Adrenal gland (tissue), 5 donors: ENCODE measurements around the gene MEIOSIN.

Experiments used
- CTCF ChIP-seq, 6 experiments: fragments of 450-650 bp in 4 of 6; fragments of 200-600 bp in 2 of 6; sonication (generic) in 1 of 6; IDR thresholded peaks; 1 replicate in 5 of 6; 2 replicates in 1 of 6; pipeline versions ENCODE4 v1.5.1 to v1.8.0; 2016 to 2021; ENCODE audit warnings: antibody characterized with exemption in 6 of 6, mild to moderate bottlenecking in 2 of 6, moderate library complexity in 1 of 6
- POLR2A ChIP-seq, 2 donors: fragments of 450-650 bp; IDR thresholded peaks; one replicate each; pipeline ENCODE4 v1.6.1; 2017; ENCODE audit warnings: antibody characterized with exemption in 2 of 2, mild to moderate bottlenecking in 2 of 2, moderate library complexity in 1 of 2
- donor health status: DM: no; HTN: no; CAD: no.

- TF ChIP-seq POLR2A (IDR thresholded peaks at IDR 0.05) = no peak
- TF ChIP-seq CTCF (IDR thresholded peaks at IDR 0.05) = no peak
Measured at GRCh38 chr19:45785097-45785496, 51.9 kb downstream of the MEIOSIN start.
